A549 (cell line): ENCODE results near the gene CMKLR1.

Experiments used
- ESRRA ChIP-seq: fragments of 150-350 bp; IDR thresholded peaks from 2 replicates; pipeline ENCODE4 v1.6.1; 2014; ENCODE audit warnings: mild to moderate bottlenecking, low read length, borderline replicate concordance
- POLR2A ChIP-seq: IDR thresholded peaks from 2 replicates; pipeline ENCODE4 v1.6.1; 2012; ENCODE audit warnings: mild to moderate bottlenecking, low read length

DNA sequence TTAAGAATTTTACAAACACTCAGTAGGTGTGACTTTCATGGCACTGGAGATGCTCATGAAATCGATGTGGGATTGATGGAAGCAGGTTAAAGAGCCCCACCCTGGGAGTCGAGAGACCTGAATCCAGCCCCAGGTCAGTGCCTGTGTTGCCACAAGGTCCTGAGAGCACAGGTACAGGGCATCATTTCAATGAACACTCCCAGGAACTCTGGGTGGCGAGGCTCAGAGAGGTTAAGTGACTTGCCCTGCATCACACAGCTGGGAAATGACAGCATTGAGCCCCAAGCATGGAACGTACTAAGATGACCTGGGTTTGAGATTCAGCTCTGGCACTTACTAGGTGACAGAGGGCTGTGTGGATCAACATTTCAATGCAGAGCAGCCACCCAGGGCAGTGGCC, 98.2 kb downstream of the CMKLR1 start:
- no peak for TF ChIP-seq POLR2A
- no peak for TF ChIP-seq ESRRA
